OCI-LY7 (cell line): ENCODE measurements around the gene YRDC.

Source experiments
- EZH2phosphoT487 ChIP-seq: fragments of 200-600 bp; sonication (generic); IDR thresholded peaks from 2 replicates; pipeline ENCODE4 v1.6.1; 2018; ENCODE audit warnings: low read depth, borderline replicate concordance, mild to moderate bottlenecking, mixed run types, antibody characterized with exemption, low read length, moderate library complexity, mixed read lengths
- TF ChIP-seq, protein P1 (sequence below): fragments of 200-600 bp; sonication (generic); conservative IDR thresholded peaks from 2 replicates; pipeline ENCODE4 v1.5.1; 2014; ENCODE audit warnings: mild to moderate bottlenecking, antibody characterized with exemption, low read length, moderate library complexity, mixed read lengths

DNA sequence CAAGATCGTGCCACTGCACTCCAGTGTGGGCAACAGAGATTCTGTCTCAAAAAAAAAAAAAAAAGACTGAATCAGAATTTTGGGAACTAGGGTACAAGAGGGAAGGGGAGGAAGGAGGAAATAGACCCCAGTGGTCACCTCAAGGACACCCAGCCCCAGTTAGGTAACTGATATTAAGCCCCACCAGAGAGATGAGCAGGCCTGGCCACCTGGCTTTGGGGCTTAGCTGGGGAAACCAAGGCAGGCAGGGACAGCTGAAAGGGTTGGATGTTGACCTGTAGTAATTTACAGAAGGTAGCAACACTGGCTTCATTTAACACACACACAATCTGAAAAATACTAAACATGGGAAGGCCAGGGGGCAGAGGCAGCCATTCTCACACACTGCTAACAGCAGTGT lies 5.6 kb downstream of the YRDC start:
- TF ChIP-seq, protein P1, sequence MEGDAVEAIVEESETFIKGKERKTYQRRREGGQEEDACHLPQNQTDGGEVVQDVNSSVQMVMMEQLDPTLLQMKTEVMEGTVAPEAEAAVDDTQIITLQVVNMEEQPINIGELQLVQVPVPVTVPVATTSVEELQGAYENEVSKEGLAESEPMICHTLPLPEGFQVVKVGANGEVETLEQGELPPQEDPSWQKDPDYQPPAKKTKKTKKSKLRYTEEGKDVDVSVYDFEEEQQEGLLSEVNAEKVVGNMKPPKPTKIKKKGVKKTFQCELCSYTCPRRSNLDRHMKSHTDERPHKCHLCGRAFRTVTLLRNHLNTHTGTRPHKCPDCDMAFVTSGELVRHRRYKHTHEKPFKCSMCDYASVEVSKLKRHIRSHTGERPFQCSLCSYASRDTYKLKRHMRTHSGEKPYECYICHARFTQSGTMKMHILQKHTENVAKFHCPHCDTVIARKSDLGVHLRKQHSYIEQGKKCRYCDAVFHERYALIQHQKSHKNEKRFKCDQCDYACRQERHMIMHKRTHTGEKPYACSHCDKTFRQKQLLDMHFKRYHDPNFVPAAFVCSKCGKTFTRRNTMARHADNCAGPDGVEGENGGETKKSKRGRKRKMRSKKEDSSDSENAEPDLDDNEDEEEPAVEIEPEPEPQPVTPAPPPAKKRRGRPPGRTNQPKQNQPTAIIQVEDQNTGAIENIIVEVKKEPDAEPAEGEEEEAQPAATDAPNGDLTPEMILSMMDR, result no peak
- TF ChIP-seq EZH2phosphoT487, result no peak
